Endothelial cell (in vitro differentiated cells): ENCODE data around the gene WNT3A. TPM values are rescaled to one million over a fixed set of nuclear protein-coding genes. Genes with fewer than 3 reads are reported as not detected.

Source experiments
- DNase-seq: peaks from one replicate; pipeline ENCODE4 v3.0.0; 2021; ENCODE audit warnings: low spot score
- H3K27ac Mint-ChIP-seq: one replicate; pipeline ENCODE4 v1.8.0; 2021; ENCODE audit warnings: mixed read lengths, inconsistent platforms; ENCODE audit not compliant: unreplicated experiment
- H3K27me3 Mint-ChIP-seq: one replicate; pipeline ENCODE4 v1.8.0; 2021; ENCODE audit warnings: mild to moderate bottlenecking, moderate library complexity, mixed read lengths, inconsistent platforms; ENCODE audit not compliant: unreplicated experiment
- H3K36me3 Mint-ChIP-seq: one replicate; pipeline ENCODE4 v1.8.0; 2021; ENCODE audit warnings: mild to moderate bottlenecking, low read depth, mixed read lengths, inconsistent platforms; ENCODE audit not compliant: unreplicated experiment
- H3K4me1 Mint-ChIP-seq: one replicate; pipeline ENCODE4 v1.8.0; 2021; ENCODE audit warnings: mild to moderate bottlenecking, mixed read lengths, inconsistent platforms; ENCODE audit not compliant: unreplicated experiment
- H3K4me3 Mint-ChIP-seq: one replicate; pipeline ENCODE4 v1.8.0; 2021; ENCODE audit warnings: mild to moderate bottlenecking, mixed read lengths, inconsistent platforms; ENCODE audit not compliant: unreplicated experiment
- H3K9me3 Mint-ChIP-seq: one replicate; pipeline ENCODE4 v1.8.0; 2021; ENCODE audit warnings: mixed read lengths, inconsistent platforms; ENCODE audit not compliant: unreplicated experiment
- total RNA-seq: library from RNA; stranded (reverse); fragmentation: NEBNext Ultra II Directional; extraction: Animal tissue kit (Norgen Biotek cat#: 25700); gene quantifications from one replicate; pipeline ENCODE4 v1.2.1, GENCODE V29; 2021; ENCODE audit not compliant: unreplicated experiment
- TF ChIP-seq, protein P1 (sequence below): fragments of 200-600 bp; sonication (generic); IDR thresholded peaks from one replicate; pipeline ENCODE4 v1.5.0; 2021; ENCODE audit warnings: antibody characterized with exemption; ENCODE audit not compliant: unreplicated experiment

WNT3A gene
- total RNA-seq, 1 donor from 2014 or later, result not detected

DNA sequence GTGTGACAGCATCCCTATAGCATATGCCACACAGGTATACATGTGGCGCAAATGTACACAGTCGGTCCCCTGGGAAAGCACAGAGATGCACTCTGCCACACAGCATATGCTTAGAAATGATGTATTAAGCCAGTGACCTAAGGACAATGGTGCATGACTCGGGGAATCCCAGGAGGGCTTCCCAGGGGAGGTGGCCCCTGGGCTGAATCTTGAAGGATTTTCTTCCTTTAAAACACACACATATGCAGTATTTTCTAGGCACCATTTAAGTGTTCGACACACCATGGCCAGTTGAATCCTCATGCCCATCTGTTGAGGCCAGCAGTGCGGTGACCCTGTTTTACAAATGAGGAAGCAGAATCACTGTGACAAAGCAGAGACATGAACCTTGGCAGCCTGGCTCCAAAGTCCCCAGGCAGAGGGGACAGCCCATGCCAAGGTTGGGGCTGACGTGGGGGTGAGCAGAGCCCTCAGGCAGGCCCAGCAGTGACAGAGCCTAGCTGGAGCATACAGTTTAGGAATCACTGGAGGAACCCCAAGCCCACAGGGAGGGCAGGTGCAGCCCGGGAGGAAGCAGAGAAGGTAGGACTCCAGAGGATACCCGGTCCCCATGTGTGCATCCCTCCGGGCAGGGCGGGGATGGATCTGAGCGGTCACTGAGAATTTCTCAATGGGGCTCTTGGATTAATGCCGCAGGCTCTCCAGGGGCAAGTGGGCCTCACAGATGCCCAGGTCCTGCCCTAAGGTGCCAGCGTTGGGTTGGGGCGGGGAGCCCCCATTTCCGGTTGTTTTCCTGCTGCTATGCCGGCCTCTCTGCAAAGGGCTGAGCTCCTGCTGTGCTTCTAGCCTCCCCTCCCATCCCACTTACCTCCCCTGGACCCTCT, 28.4 kb downstream of the WNT3A start:
- TF ChIP-seq, protein P1, sequence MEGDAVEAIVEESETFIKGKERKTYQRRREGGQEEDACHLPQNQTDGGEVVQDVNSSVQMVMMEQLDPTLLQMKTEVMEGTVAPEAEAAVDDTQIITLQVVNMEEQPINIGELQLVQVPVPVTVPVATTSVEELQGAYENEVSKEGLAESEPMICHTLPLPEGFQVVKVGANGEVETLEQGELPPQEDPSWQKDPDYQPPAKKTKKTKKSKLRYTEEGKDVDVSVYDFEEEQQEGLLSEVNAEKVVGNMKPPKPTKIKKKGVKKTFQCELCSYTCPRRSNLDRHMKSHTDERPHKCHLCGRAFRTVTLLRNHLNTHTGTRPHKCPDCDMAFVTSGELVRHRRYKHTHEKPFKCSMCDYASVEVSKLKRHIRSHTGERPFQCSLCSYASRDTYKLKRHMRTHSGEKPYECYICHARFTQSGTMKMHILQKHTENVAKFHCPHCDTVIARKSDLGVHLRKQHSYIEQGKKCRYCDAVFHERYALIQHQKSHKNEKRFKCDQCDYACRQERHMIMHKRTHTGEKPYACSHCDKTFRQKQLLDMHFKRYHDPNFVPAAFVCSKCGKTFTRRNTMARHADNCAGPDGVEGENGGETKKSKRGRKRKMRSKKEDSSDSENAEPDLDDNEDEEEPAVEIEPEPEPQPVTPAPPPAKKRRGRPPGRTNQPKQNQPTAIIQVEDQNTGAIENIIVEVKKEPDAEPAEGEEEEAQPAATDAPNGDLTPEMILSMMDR, result no peak
- no peak for DNase-seq
- Mint-ChIP-seq H3K9me3 (no peaks in the 10 kb centered on the region), H3K27ac (no peak overlapping the region), H3K4me1 (no peaks in the 10 kb centered on the region), H3K27me3 (peaks cover 7% of the 10 kb centered on the region), H3K36me3 (no peaks in the 10 kb centered on the region), H3K4me3 (no peak overlapping the region)

DNA sequence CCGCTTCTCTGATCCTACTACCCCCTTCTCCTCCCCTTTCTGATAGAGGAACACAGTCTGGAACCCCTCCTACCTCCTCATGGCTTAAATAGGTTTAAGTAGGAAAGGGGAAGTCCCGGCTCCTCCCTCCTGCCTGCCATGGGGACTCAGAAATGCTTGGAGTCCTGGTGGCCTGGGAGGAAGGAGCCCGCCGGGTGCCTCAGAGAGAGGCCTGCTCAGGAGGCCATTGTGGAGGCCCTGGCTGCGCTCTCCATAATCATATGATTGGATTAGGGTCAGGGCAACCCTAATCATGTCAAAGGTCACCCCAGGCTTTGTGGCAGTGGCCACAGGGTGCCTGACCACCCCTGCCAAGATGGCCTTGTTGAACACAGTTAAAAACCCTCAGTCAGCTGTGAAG, 29.0 kb downstream of the WNT3A start:
- no peaks in the 10 kb centered on the region for H3K36me3 Mint-ChIP-seq
- H3K9me3 Mint-ChIP-seq, result no peaks in the 10 kb centered on the region
- TF ChIP-seq, protein P1, result no peak
- DNase-seq, result no peak
- H3K4me3 Mint-ChIP-seq, result no peak overlapping the region
- H3K4me1 Mint-ChIP-seq, result no peaks in the 10 kb centered on the region
- H3K27ac Mint-ChIP-seq, result no peak overlapping the region
- H3K27me3 Mint-ChIP-seq, result peaks cover 11% of the 10 kb centered on the region

DNA sequence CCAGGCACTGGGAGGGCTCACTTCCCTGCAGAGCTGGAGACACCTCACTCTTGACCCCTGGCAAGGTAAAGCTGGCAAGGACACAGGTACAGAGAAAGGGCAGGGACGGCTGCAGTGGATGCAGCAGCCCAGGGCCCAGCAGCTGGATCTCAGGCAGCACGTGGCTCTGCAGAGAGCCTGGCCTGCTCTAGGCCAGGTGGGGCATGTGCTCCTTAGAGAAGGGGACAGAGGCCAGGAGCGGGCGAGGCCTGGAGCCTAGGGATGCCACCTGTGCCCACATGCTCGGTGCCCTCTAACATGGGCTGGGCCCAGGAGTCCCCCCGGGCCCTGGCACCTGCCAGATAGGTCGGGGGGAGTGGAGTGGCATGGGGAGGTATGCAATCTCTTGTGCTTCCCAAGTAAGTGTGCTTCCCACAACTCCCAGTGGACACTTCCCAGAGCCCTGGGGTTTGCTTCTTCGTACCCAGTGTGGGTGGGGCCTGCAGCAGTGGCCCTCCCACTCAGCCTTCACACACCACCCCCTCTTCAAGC, 30.0 kb downstream of the WNT3A start:
- no peak for DNase-seq
- no peak overlapping the region for H3K27ac Mint-ChIP-seq
- no peaks in the 10 kb centered on the region for H3K36me3 Mint-ChIP-seq
- H3K4me3 Mint-ChIP-seq, result no peak overlapping the region
- H3K9me3 Mint-ChIP-seq, result no peaks in the 10 kb centered on the region
- H3K4me1 Mint-ChIP-seq, result no peaks in the 10 kb centered on the region
- TF ChIP-seq, protein P1, result no peak
- H3K27me3 Mint-ChIP-seq, result peaks cover 11% of the 10 kb centered on the region

DNA sequence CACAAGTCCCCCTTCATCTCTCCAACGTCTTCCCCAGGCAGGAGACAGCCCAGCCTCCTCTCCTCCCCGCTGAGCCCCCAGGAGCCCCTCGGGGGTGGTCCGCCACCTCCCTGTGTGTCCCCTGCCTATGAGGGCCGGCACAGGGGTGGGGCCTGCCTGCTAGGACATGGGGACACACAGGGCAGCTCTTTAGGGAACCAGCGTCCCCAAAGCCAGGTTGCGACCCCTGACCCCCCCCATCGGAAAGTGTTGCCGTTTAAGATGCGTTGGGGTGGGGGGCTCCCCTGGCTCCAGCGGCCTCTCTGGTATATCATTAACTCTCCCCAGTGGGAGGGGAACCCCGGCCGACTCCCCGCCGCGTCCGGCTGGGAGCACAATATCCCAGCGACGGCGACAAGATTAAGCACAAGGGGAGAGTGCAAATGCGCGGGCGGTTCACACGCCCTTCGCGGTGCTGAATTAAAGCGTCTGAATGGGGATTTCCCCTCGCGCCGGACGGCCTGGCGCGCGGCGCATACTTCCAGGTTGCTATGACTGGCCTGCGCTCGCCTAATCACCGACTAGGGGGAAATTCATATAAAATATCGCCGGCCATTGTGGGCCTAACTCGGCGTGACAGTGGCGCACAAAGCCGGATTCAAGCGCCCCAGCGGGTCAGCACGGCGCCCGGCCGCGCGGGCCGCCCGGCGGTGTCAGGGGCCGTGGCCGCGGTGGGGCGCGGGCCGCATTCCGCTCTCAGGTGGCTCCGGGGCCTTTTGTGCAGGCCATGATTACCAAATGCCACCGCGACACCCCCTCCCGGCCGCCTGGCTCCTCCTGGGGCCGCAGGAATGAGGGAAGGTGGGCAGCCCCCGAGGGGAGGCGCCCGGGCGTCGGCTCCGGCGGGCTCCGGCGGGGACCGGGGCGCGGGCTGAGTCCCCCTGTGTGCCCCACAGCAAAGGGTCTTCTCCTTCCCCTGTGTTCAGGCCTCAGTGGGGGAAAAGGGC, 30.9 kb downstream of the WNT3A start:
- no peak overlapping the region for H3K27ac Mint-ChIP-seq
- TF ChIP-seq, protein P1, result no peak

More for the DNA sequence above, 30.9 kb downstream of the WNT3A start:
- Mint-ChIP-seq H3K9me3 (no peaks in the 10 kb centered on the region), H3K4me3 (no peak overlapping the region), H3K4me1 (no peaks in the 10 kb centered on the region), H3K27me3 (peaks cover 11% of the 10 kb centered on the region), H3K36me3 (no peaks in the 10 kb centered on the region)
- DNase-seq, result peak; percentile 34
